Fibroblast of lung (primary cell): ENCODE results near the gene MIPOL1. TPM values are rescaled to one million over a fixed set of nuclear protein-coding genes. Genes with fewer than 3 reads are reported as not detected.

ENCODE experiments used
- DNase-seq, 2 donors: peaks; one replicate each; pipeline versions ENCODE4 v3.0.0 to v3.0.0-alpha.2; 2010; ENCODE audit warnings: low read depth in 2 of 2
- H2AFZ ChIP-seq: 2 replicates; pipeline ENCODE4 v1.5.1; 2012; ENCODE audit warnings: low read length, control low read depth, inconsistent platforms
- H3K27ac ChIP-seq: 2 replicates; pipeline ENCODE4 v1.5.1; 2011; ENCODE audit warnings: low read length, control low read depth; ENCODE audit not compliant: insufficient read depth
- H3K27me3 ChIP-seq: 2 replicates; pipeline ENCODE4 v1.5.1; 2011; ENCODE audit warnings: mild to moderate bottlenecking, low read length; ENCODE audit not compliant: control insufficient read depth, insufficient read depth
- H3K36me3 ChIP-seq: 2 replicates; pipeline ENCODE4 v1.5.1; 2011; ENCODE audit warnings: low read length; ENCODE audit not compliant: control insufficient read depth, insufficient read depth
- H3K4me1 ChIP-seq: 2 replicates; pipeline ENCODE4 v1.5.1; 2011; ENCODE audit warnings: low read length; ENCODE audit not compliant: control insufficient read depth, insufficient read depth; ENCODE audit errors: extremely low read depth
- H3K4me2 ChIP-seq: 2 replicates; pipeline ENCODE4 v1.5.1; 2011; ENCODE audit warnings: low read length, control low read depth; ENCODE audit not compliant: insufficient read depth; ENCODE audit errors: extremely low read depth
- H3K4me3 ChIP-seq, 4 experiments: fragments of 200-600 bp in 1 of 4; sonication (generic) in 1 of 4; replicated peaks in 1 of 4; 2 replicates each; pipeline ENCODE4 v1.5.1; 2011 to 2016; ENCODE audit warnings: low read length in 4 of 4, low read depth in 3 of 4, mild to moderate bottlenecking in 3 of 4, control low read depth in 2 of 4, inconsistent platforms in 1 of 4, mixed read lengths in 1 of 4; ENCODE audit not compliant: insufficient read depth in 1 of 4; ENCODE audit errors: control extremely low read depth in 1 of 4
- H3K79me2 ChIP-seq: 2 replicates; pipeline ENCODE4 v1.5.1; 2012; ENCODE audit warnings: mild to moderate bottlenecking, low read length, inconsistent platforms; ENCODE audit not compliant: control insufficient read depth, insufficient read depth
- H3K9ac ChIP-seq: 2 replicates; pipeline ENCODE4 v1.5.1; 2011; ENCODE audit warnings: mild to moderate bottlenecking, low read length, control low read depth; ENCODE audit not compliant: insufficient read depth
- H3K9me3 ChIP-seq: 2 replicates; pipeline ENCODE4 v1.5.1; 2012; ENCODE audit warnings: low read depth, low read length; ENCODE audit not compliant: control insufficient read depth, insufficient read depth
- H4K20me1 ChIP-seq: 2 replicates; pipeline ENCODE4 v1.5.1; 2011; ENCODE audit warnings: low read length; ENCODE audit not compliant: control insufficient read depth, insufficient read depth; ENCODE audit errors: extremely low read depth
- EZH2 ChIP-seq: IDR thresholded peaks from 2 replicates; pipeline ENCODE4 v1.5.1; 2012; ENCODE audit warnings: low read length, control low read depth, mild to moderate bottlenecking; ENCODE audit errors: missing control alignments
- polyA plus RNA-seq, 2 donors: library from polyadenylated mRNA; depleted of rRNA in 1 of 2; stranded (reverse) in 1 of 2; unstranded in 1 of 2; fragments of >200 nt; gene quantifications; 2 replicates each; pipeline ENCODE4 v1.2.1, GENCODE V29; 2011 to 2012; ENCODE audit warnings: missing spikeins in 1 of 2
- total RNA-seq: library from RNA; depleted of rRNA; stranded (reverse); fragments of >200 nt; gene quantifications from 2 replicates; pipeline ENCODE4 v1.2.1, GENCODE V29; 2014
- TF ChIP-seq, protein P1 (sequence below), 2 donors: IDR thresholded peaks in 1 of 2; conservative IDR thresholded peaks in 1 of 2; 1 replicate in 1 of 2; 2 replicates in 1 of 2; pipeline ENCODE4 v1.5.1; 2011 to 2012; ENCODE audit warnings: low read length in 2 of 2, control low read depth in 1 of 2, inconsistent platforms in 1 of 2, low read depth in 1 of 2, mild to moderate bottlenecking in 1 of 2

The MIPOL1 gene
- total and polyA plus RNA-seq, 2 donors (not counting 1 experiment from before 2014, with no cell fraction given): 6.4 to 8.6 TPM

DNA sequence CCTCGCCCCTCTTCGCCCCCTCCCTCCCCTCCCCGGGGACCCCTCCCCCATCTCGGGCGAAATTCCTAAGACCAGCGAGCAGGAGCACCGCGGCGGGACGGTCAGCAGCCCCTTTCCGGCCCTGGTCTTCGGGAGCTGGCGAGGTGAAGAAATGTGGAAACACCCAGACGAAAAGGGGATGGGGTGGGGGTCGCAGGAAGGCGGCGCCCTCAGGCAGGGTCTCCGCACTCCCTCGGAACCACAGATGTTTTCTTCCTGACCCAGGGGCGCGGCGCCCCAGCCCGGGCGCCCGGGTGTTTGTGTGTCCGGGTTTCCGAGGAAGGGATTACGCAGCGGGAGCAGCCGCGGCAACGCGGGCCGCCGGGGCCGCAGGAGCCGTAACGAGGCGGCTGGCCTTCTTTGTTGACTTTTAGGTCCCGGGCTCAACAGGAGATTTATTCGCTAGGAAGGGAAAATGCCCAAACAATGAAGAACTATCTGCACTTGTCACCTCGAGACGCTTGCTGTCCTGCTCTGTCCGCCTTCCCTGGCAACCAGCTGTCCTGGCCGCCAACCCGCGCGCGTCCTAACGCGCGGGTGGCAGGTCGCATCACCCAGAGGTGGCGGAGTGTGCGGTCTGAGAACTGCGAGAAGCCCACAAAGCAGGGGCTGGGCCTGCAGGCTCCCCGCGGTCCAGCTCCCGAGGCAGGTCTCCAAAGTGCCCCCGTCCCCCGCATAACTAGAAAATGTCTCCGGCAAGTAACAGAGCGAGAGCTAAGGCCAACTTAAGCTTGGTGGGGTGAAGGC lies 390.3 kb downstream of the MIPOL1 start:
- Histone ChIP-seq H3K9me3 (no peaks in the 10 kb centered on the region), H3K4me2 (no peak overlapping the region), H3K27me3 (peaks cover 91% of the 10 kb centered on the region), H4K20me1 (no peaks in the 10 kb centered on the region), H3K27ac (no peak overlapping the region), H3K79me2 (no peaks in the 10 kb centered on the region), H3K9ac (no peak overlapping the region), H3K4me3 (no peak overlapping the region), H3K4me1 (no peaks in the 10 kb centered on the region), H3K36me3 (no peaks in the 10 kb centered on the region), H2AFZ (no peak overlapping the region)
- TF ChIP-seq EZH2: peak; percentile 90
- TF ChIP-seq, protein P1, sequence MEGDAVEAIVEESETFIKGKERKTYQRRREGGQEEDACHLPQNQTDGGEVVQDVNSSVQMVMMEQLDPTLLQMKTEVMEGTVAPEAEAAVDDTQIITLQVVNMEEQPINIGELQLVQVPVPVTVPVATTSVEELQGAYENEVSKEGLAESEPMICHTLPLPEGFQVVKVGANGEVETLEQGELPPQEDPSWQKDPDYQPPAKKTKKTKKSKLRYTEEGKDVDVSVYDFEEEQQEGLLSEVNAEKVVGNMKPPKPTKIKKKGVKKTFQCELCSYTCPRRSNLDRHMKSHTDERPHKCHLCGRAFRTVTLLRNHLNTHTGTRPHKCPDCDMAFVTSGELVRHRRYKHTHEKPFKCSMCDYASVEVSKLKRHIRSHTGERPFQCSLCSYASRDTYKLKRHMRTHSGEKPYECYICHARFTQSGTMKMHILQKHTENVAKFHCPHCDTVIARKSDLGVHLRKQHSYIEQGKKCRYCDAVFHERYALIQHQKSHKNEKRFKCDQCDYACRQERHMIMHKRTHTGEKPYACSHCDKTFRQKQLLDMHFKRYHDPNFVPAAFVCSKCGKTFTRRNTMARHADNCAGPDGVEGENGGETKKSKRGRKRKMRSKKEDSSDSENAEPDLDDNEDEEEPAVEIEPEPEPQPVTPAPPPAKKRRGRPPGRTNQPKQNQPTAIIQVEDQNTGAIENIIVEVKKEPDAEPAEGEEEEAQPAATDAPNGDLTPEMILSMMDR (conservative IDR thresholded peaks at IDR 0.05 in 1 of 2, IDR thresholded peaks at IDR 0.05 in 1 of 2; ENCODE audit: low read depth in 1 of 2, low read length in 2 of 2): no peak
- no peak for DNase-seq

DNA sequence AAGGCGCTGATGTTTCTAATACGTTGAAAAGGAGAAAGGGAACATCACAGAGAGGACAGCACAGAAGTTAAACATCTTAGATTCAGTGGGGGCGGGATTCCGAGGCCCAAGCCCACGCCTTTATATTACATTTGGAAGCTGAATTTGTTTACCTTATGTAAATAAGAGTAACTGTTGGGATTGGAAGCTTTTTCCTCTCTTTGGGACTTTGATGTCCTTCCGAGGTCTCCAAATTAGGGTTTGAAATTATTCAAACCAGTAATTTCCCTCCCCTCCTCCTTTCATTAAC lies 390.9 kb downstream of the MIPOL1 start:
- DNase-seq: no peak
- Histone ChIP-seq H3K27ac (no peak overlapping the region), H3K79me2 (no peaks in the 10 kb centered on the region), H3K4me2 (no peak overlapping the region), H4K20me1 (no peaks in the 10 kb centered on the region), H2AFZ (no peak overlapping the region), H3K4me3 (no peak overlapping the region), H3K4me1 (no peaks in the 10 kb centered on the region), H3K9ac (no peak overlapping the region), H3K27me3 (peaks cover 90% of the 10 kb centered on the region), H3K36me3 (no peaks in the 10 kb centered on the region), H3K9me3 (no peaks in the 10 kb centered on the region)
- TF ChIP-seq EZH2: peak; percentile 42
- TF ChIP-seq, protein P1 (conservative IDR thresholded peaks at IDR 0.05 in 1 of 2, IDR thresholded peaks at IDR 0.05 in 1 of 2; ENCODE audit: low read depth in 1 of 2, low read length in 2 of 2): no peak

DNA sequence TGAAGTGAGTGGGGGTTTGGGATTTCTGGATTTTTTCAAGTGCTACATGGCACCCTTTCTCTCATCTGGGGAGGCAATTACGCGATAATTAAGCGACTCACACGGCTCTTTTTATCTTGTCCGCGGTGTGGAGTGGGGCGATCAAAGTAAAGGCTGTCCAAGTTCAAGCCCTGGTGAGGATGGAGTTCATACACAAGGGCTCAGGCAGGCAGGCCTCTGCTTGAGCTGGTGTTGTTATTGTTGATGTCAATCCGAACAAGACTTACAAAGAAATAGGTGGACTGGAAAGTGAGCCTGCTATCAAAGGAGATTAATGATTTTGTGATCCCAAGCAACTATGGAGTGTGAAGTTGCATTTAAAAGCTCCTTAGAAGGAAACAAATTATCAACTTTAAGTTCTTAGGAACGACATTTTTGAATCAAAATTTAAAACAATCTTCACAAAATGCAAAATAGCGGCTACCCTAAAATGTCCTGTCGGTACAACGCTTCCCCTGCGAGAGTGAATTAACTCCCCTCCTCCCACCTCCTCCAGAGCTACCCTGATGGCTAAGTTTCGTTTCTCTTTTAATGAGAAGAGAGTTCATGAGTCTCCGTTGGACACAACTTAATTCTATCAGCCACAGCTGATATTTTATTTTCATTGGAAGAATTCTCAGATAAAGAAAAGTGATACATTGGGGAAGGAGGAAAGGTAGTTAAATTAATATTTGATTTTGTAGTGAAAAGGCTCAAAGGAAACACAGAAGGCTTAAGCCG lies 391.4 kb downstream of the MIPOL1 start:
- Histone ChIP-seq H3K36me3 (no peaks in the 10 kb centered on the region), H3K4me1 (no peaks in the 10 kb centered on the region), H3K4me2 (no peak overlapping the region), H3K9me3 (no peaks in the 10 kb centered on the region), H3K9ac (no peak overlapping the region), H3K27ac (no peak overlapping the region), H3K27me3 (peaks cover 85% of the 10 kb centered on the region), H4K20me1 (no peaks in the 10 kb centered on the region), H3K79me2 (no peaks in the 10 kb centered on the region), H3K4me3 (no peak overlapping the region), H2AFZ (no peak overlapping the region)
- DNase-seq: no peak
- TF ChIP-seq, protein P1 (conservative IDR thresholded peaks at IDR 0.05 in 1 of 2, IDR thresholded peaks at IDR 0.05 in 1 of 2; ENCODE audit: low read depth in 1 of 2, low read length in 2 of 2): no peak
- no peak for TF ChIP-seq EZH2
